Measurements from ENCODE around the gene PIGQ. TPM values are rescaled to one million over a fixed set of nuclear protein-coding genes. Genes with fewer than 3 reads are reported as not detected.

The PIGQ gene
- total and polyA plus RNA-seq, 4 donors, result 34.9 to 98.2 (median 61.4) TPM

- Histone ChIP-seq H3K36me3 (ENCODE audit: control insufficient read depth in 4 of 4, insufficient read depth in 4 of 4, low read length in 4 of 4) (peaks cover 0 to 6% (median 0%) of the 10 kb centered on the region in 4 donors), H3K27ac (ENCODE audit: low read depth in 1 of 2, low read length in 1 of 2) (no peak overlapping the region), H3K9me3 (ENCODE audit: control insufficient read depth in 4 of 4, insufficient read depth in 3 of 4, low read length in 3 of 4) (peaks cover 0 to 4% (median 0%) of the 10 kb centered on the region in 4 donors), H3K9ac (ENCODE audit: insufficient read depth in 1 of 2, low read length in 2 of 2) (no peak overlapping the region), H3K4me3 (no peak overlapping the region), H3K4me1 (ENCODE audit: control insufficient read depth in 5 of 5, insufficient read depth in 5 of 5, low read length in 5 of 5) (peaks cover 0 to 7% (median 0%) of the 10 kb centered on the region in 5 donors), H3K27me3 (ENCODE audit: control insufficient read depth in 3 of 3, insufficient read depth in 3 of 3, low read length in 2 of 3) (peaks cover 0 to 42% (median 14%) of the 10 kb centered on the region in 3 donors)
- TF ChIP-seq CTCF (IDR thresholded peaks at IDR 0.05; ENCODE audit: control extremely low read depth, extremely low read depth), result no peak
- no peak for DNase-seq
- no peak for ATAC-seq (ENCODE audit: insufficient read depth, low FRiP score)
- WGBS, 2 donors, result 77 to 80% methylated on average over 13 to 15 of the region's 15 CpGs
These were observed 10.8 kb upstream of the PIGQ start for GRCh38 chr16:559021-559380.

GRCh38 chr16:559411-560203 is 10.2 kb upstream of the PIGQ start:
- Histone ChIP-seq H3K4me3 (no peak overlapping the region), H3K36me3 (ENCODE audit: control insufficient read depth in 4 of 4, insufficient read depth in 4 of 4, low read length in 4 of 4) (peaks cover 0 to 2% (median 0%) of the 10 kb centered on the region in 4 donors), H3K9ac (ENCODE audit: insufficient read depth in 1 of 2, low read length in 2 of 2) (no peak overlapping the region), H3K9me3 (ENCODE audit: control insufficient read depth in 4 of 4, insufficient read depth in 3 of 4, low read length in 3 of 4) (peaks cover 0 to 4% (median 0%) of the 10 kb centered on the region in 4 donors), H3K27ac (ENCODE audit: low read depth in 1 of 2, low read length in 1 of 2) (no peak overlapping the region), H3K27me3 (ENCODE audit: control insufficient read depth in 3 of 3, insufficient read depth in 3 of 3, low read length in 2 of 3) (peaks cover 0 to 42% (median 14%) of the 10 kb centered on the region in 3 donors), H3K4me1 (ENCODE audit: control insufficient read depth in 5 of 5, insufficient read depth in 5 of 5, low read length in 5 of 5) (peaks cover 0 to 7% (median 0%) of the 10 kb centered on the region in 5 donors)
- 9 to 17% methylated on average over 39 to 62 of the region's 62 CpGs for WGBS, 2 donors
- DNase-seq, result no peak
- ATAC-seq (ENCODE audit: insufficient read depth, low FRiP score), result no peak
- TF ChIP-seq CTCF (IDR thresholded peaks at IDR 0.05; ENCODE audit: control extremely low read depth, extremely low read depth), result no peak

GRCh38 chr16:560204-560700 is 9.5 kb upstream of the PIGQ start, which contains the start of gene PRR35:
TSS of gene PRR35 (plus strand) at chr16:560394. CDS start at chr16:563295, 2,901 bp downstream.
- H3K4me3 ChIP-seq, result no peak within 1 kb of the TSS
- no peak within 1 kb of the TSS for H3K27ac ChIP-seq (ENCODE audit: low read depth in 1 of 2, low read length in 1 of 2)
- peaks cover 0 to 4% (median 0%) of the 10 kb centered on the region in 4 donors for H3K9me3 ChIP-seq (ENCODE audit: control insufficient read depth in 4 of 4, insufficient read depth in 3 of 4, low read length in 3 of 4)
- ATAC-seq (ENCODE audit: insufficient read depth, low FRiP score), result no peak
- no peak for DNase-seq
- H3K9ac ChIP-seq (ENCODE audit: insufficient read depth in 1 of 2, low read length in 2 of 2), result no peak within 1 kb of the TSS
- no peak for TF ChIP-seq CTCF (IDR thresholded peaks at IDR 0.05; ENCODE audit: control extremely low read depth, extremely low read depth)
- H3K4me1 ChIP-seq (ENCODE audit: control insufficient read depth in 5 of 5, insufficient read depth in 5 of 5, low read length in 5 of 5), result peaks cover 0 to 14% (median 0%) of the 10 kb centered on the region in 5 donors
- H3K36me3 ChIP-seq (ENCODE audit: control insufficient read depth in 4 of 4, insufficient read depth in 4 of 4, low read length in 4 of 4), result no peaks in the 10 kb centered on the region
- WGBS, 2 donors, result 1 to 2% methylated on average over 28 to 84 of the region's 84 CpGs
- peaks cover 0 to 42% (median 14%) of the 10 kb centered on the region in 3 donors for H3K27me3 ChIP-seq (ENCODE audit: control insufficient read depth in 3 of 3, insufficient read depth in 3 of 3, low read length in 2 of 3)

Data from lung (tissue), 12 donors.